WERI-Rb-1 (cell line): ENCODE measurements around the gene RYR2.

Experiments
- DNase-seq: peaks from one replicate; pipeline ENCODE4 v3.0.0-alpha.2; 2020
- H3K27ac ChIP-seq: fragments of 250-450 bp; sonication (Bioruptor Pico); 2 replicates; pipeline ENCODE4 v1.5.1; 2020; ENCODE audit warnings: mild to moderate bottlenecking, moderate library complexity
- H3K27me3 ChIP-seq: fragments of 250-450 bp; sonication (Bioruptor Pico); 2 replicates; pipeline ENCODE4 v1.5.1; 2021; ENCODE audit warnings: mild to moderate bottlenecking, low read depth, moderate library complexity; ENCODE audit not compliant: insufficient read depth, severe bottlenecking
- H3K36me3 ChIP-seq: fragments of 250-450 bp; sonication (Bioruptor Pico); 2 replicates; pipeline ENCODE4 v1.5.1; 2020; ENCODE audit warnings: mild to moderate bottlenecking, moderate library complexity
- H3K4me3 ChIP-seq: 2 replicates; pipeline ENCODE4 v1.5.1; 2011; ENCODE audit warnings: low read depth, mild to moderate bottlenecking, control low read depth, low read length
- H3K9me3 ChIP-seq: fragments of 250-450 bp; sonication (Bioruptor Pico); 2 replicates; pipeline ENCODE4 v1.5.1; 2021; ENCODE audit warnings: mild to moderate bottlenecking, moderate library complexity; ENCODE audit not compliant: severe bottlenecking
- TF ChIP-seq, protein P1 (sequence below): IDR thresholded peaks from 2 replicates; pipeline ENCODE4 v1.5.1; 2011; ENCODE audit warnings: low read depth, mild to moderate bottlenecking, control low read depth, inconsistent platforms, low read length

Gene RYR2

GRCh38 chr1:237183963-237184540 is 142.1 kb downstream of the RYR2 start:
- no peaks in the 10 kb centered on the region for H3K9me3 ChIP-seq
- no peaks in the 10 kb centered on the region for H3K36me3 ChIP-seq
- TF ChIP-seq, protein P1, sequence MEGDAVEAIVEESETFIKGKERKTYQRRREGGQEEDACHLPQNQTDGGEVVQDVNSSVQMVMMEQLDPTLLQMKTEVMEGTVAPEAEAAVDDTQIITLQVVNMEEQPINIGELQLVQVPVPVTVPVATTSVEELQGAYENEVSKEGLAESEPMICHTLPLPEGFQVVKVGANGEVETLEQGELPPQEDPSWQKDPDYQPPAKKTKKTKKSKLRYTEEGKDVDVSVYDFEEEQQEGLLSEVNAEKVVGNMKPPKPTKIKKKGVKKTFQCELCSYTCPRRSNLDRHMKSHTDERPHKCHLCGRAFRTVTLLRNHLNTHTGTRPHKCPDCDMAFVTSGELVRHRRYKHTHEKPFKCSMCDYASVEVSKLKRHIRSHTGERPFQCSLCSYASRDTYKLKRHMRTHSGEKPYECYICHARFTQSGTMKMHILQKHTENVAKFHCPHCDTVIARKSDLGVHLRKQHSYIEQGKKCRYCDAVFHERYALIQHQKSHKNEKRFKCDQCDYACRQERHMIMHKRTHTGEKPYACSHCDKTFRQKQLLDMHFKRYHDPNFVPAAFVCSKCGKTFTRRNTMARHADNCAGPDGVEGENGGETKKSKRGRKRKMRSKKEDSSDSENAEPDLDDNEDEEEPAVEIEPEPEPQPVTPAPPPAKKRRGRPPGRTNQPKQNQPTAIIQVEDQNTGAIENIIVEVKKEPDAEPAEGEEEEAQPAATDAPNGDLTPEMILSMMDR = no peak
- H3K27ac ChIP-seq = no peak overlapping the region
- H3K4me3 ChIP-seq = no peak overlapping the region
- no peaks in the 10 kb centered on the region for H3K27me3 ChIP-seq
- DNase-seq = peak; percentile 70

- Histone ChIP-seq H3K27me3 (no peaks in the 10 kb centered on the region), H3K9me3 (no peaks in the 10 kb centered on the region), H3K36me3 (no peaks in the 10 kb centered on the region), H3K27ac (no peak overlapping the region), H3K4me3 (no peak overlapping the region)
- TF ChIP-seq, protein P1 = no peak
- DNase-seq = no peak
Measured at GRCh38 chr1:237186675-237187074, 144.7 kb downstream of the RYR2 start.

GRCh38 chr1:237187842-237188241 is 145.9 kb downstream of the RYR2 start:
- TF ChIP-seq, protein P1 = no peak
- Histone ChIP-seq H3K4me3 (no peak overlapping the region), H3K36me3 (no peaks in the 10 kb centered on the region), H3K27me3 (no peaks in the 10 kb centered on the region), H3K27ac (no peak overlapping the region), H3K9me3 (no peaks in the 10 kb centered on the region)
- DNase-seq = no peak

- no peaks in the 10 kb centered on the region for H3K9me3 ChIP-seq
- DNase-seq = no peak
- no peaks in the 10 kb centered on the region for H3K36me3 ChIP-seq
Measured at GRCh38 chr1:237191403-237191802, 149.4 kb downstream of the RYR2 start.

GRCh38 chr1:237197470-237198425 is 155.8 kb downstream of the RYR2 start:
- DNase-seq = no peak

More at GRCh38 chr1:237191403-237191802, 149.4 kb downstream of the RYR2 start:
- TF ChIP-seq, protein P1 = no peak
- H3K27ac ChIP-seq = no peak overlapping the region
- H3K4me3 ChIP-seq = no peak overlapping the region
- H3K27me3 ChIP-seq = no peaks in the 10 kb centered on the region

More at GRCh38 chr1:237197470-237198425, 155.8 kb downstream of the RYR2 start:
- TF ChIP-seq, protein P1 = no peak
- H3K36me3 ChIP-seq = no peaks in the 10 kb centered on the region
- H3K4me3 ChIP-seq = no peak overlapping the region
- H3K27me3 ChIP-seq = no peaks in the 10 kb centered on the region
- no peak overlapping the region for H3K27ac ChIP-seq
- H3K9me3 ChIP-seq = no peaks in the 10 kb centered on the region
